HCT116 (cell line): ENCODE results near the gene IGFL4. TPM values are rescaled to one million over a fixed set of nuclear protein-coding genes. Genes with fewer than 3 reads are reported as not detected.

ENCODE experiments used
- ATAC-seq: fragments of 200-7000 bp; cut with Tn5 transposase; 2 replicates; pipeline ENCODE4 v1.9.1; 2020; ENCODE audit warnings: mild to moderate bottlenecking, moderate library complexity
- BruUV-seq: library from RNA; stranded (reverse); fragments of 400-500 nt; replicated peaks from 2 replicates; lab custom pipeline; 2021; lab: Mats Ljungman, UMichigan
- CTCF ChIA-PET: fragments of 300-600 bp; sonication (Branson Sonifier 250); formaldehyde crosslinking; loops from one replicate; lab custom pipeline; 2021; ENCODE audit warnings: antibody characterized with exemption; lab: Charles Lee
- POLR2A ChIA-PET: fragments of 300-600, 350-600 bp; sonication (Branson Sonifier 250); formaldehyde crosslinking; loops from one replicate; lab custom pipeline; 2021; ENCODE audit warnings: antibody characterized with exemption; lab: Charles Lee
- RAD21 ChIA-PET, 2 experiments: fragments of 300-600 bp; sonication (Branson Sonifier 250); formaldehyde crosslinking; loops; one replicate each; lab custom pipeline; 2023; ENCODE audit warnings: low total read pairs in 2 of 2; ENCODE audit not compliant: uncharacterized antibody in 2 of 2, unreplicated experiment in 2 of 2, low non-redundant PET in 1 of 2; lab: Charles Lee
- DNase-seq: peaks from one replicate; pipeline ENCODE4 v3.0.0-alpha.2; 2010; ENCODE audit warnings: low read depth, low spot score
- H2AFZ ChIP-seq: fragments of 200-600 bp; shearing (Covaris generic), sonication (generic); 2 replicates; pipeline ENCODE4 v1.6.1; 2017; ENCODE audit warnings: low read depth, mixed run types, mixed read lengths, antibody characterized with exemption, low read length; ENCODE audit not compliant: poor library complexity, severe bottlenecking
- H3K27ac ChIP-seq: 2 replicates; pipeline ENCODE4 v1.5.1; 2012; ENCODE audit warnings: low read depth, low read length
- H3K27me3 ChIP-seq: fragments of 200-600 bp; sonication (generic); 2 replicates; pipeline ENCODE4 v1.6.1; 2016; ENCODE audit warnings: mixed run types, low read length, mixed read lengths; ENCODE audit not compliant: insufficient read depth
- H3K36me3 ChIP-seq, 2 experiments: fragments of 200-500 bp in 1 of 2; fragments of 200-600 bp in 1 of 2; sonication (Bioruptor generic) in 1 of 2; sonication (generic) in 1 of 2; 2 replicates each; pipeline versions ENCODE4 v1.5.1 to v1.6.1; 2014 to 2016; ENCODE audit warnings: low read length in 2 of 2, inconsistent platforms in 1 of 2, mixed read lengths in 1 of 2, mixed run types in 1 of 2; ENCODE audit not compliant: insufficient read depth in 2 of 2, control insufficient read depth in 1 of 2
- H3K4me1 ChIP-seq, 2 experiments: fragments of 200-600 bp in 1 of 2; sonication (generic) in 1 of 2; 2 replicates each; pipeline versions ENCODE4 v1.5.1 to v1.6.1; 2012 to 2017; ENCODE audit warnings: low read length in 2 of 2, inconsistent platforms in 1 of 2, mild to moderate bottlenecking in 1 of 2, mixed read lengths in 1 of 2, mixed run types in 1 of 2, moderate library complexity in 1 of 2; ENCODE audit not compliant: insufficient read depth in 2 of 2, control insufficient read depth in 1 of 2
- H3K4me2 ChIP-seq: fragments of 200-600 bp; sonication (generic); 2 replicates; pipeline ENCODE4 v1.6.1; 2017; ENCODE audit warnings: mixed run types, low read length, mixed read lengths
- H3K4me3 ChIP-seq, 2 experiments: fragments of 200-600 bp in 1 of 2; sonication (generic) in 1 of 2; replicated peaks in 1 of 2; 2 replicates each; pipeline ENCODE4 v1.5.1; 2011 to 2016; ENCODE audit warnings: low read length in 2 of 2, control low read depth in 1 of 2, low read depth in 1 of 2, mild to moderate bottlenecking in 1 of 2, mixed read lengths in 1 of 2, mixed run types in 1 of 2
- H3K79me2 ChIP-seq: fragments of 200-600 bp; sonication (generic); 2 replicates; pipeline ENCODE4 v1.6.1; 2017; ENCODE audit warnings: mild to moderate bottlenecking, mixed run types, low read length, moderate library complexity, mixed read lengths; ENCODE audit not compliant: insufficient read depth
- H3K9ac ChIP-seq: fragments of 200-600 bp; sonication (generic); 2 replicates; pipeline ENCODE4 v1.6.1; 2016; ENCODE audit warnings: low read length, mixed read lengths
- H3K9me2 ChIP-seq: fragments of 200-600 bp; sonication (generic), shearing (Covaris generic); 2 replicates; pipeline ENCODE4 v1.6.1; 2017; ENCODE audit warnings: mixed run types, mild to moderate bottlenecking, moderate library complexity; ENCODE audit not compliant: insufficient read depth
- H3K9me3 ChIP-seq, 2 experiments: fragments of 200-500 bp in 1 of 2; fragments of 200-600 bp in 1 of 2; sonication (Bioruptor generic) in 1 of 2; sonication (generic) in 1 of 2; 2 replicates each; pipeline ENCODE4 v1.6.1; 2014 to 2017; ENCODE audit warnings: low read length in 2 of 2, mixed read lengths in 2 of 2, inconsistent platforms in 1 of 2, low read depth in 1 of 2, mild to moderate bottlenecking in 1 of 2, mixed run types in 1 of 2, moderate library complexity in 1 of 2; ENCODE audit not compliant: control insufficient read depth in 1 of 2, insufficient read depth in 1 of 2
- H4K20me1 ChIP-seq: fragments of 200-600 bp; sonication (generic), shearing (Covaris generic); 2 replicates; pipeline ENCODE4 v1.6.1; 2017; ENCODE audit warnings: mixed run types, mild to moderate bottlenecking, moderate library complexity; ENCODE audit not compliant: insufficient read depth
- CBX3 ChIP-seq: IDR thresholded peaks from 2 replicates; pipeline ENCODE4 v1.6.1; 2012; ENCODE audit warnings: low read depth
- CEBPB ChIP-seq: IDR thresholded peaks from 2 replicates; pipeline ENCODE4 v1.6.1; 2012; ENCODE audit warnings: low read depth
- EGR1 ChIP-seq: IDR thresholded peaks from 2 replicates; pipeline ENCODE4 v1.6.1; 2012; ENCODE audit warnings: low read depth
- EZH2 ChIP-seq: fragments of 200-600 bp; sonication (generic); IDR thresholded peaks from 2 replicates; pipeline ENCODE4 v1.6.1; 2017; ENCODE audit warnings: antibody characterized with exemption, mixed run types
- EZH2phosphoT487 ChIP-seq: fragments of 200-600 bp; IDR thresholded peaks from 2 replicates; pipeline ENCODE4 v1.6.1; 2018; ENCODE audit warnings: antibody characterized with exemption, borderline replicate concordance
- FOSL1 ChIP-seq: IDR thresholded peaks from 2 replicates; pipeline ENCODE4 v1.6.1; 2012; ENCODE audit warnings: low read depth
- JUND ChIP-seq: IDR thresholded peaks from 2 replicates; pipeline ENCODE4 v1.6.1; 2012
- POLR2A ChIP-seq: IDR thresholded peaks from 2 replicates; pipeline ENCODE4 v1.7.0; 2011; ENCODE audit warnings: borderline replicate concordance; ENCODE audit not compliant: insufficient read depth, insufficient read length; ENCODE audit errors: extremely low read depth
- SP1 ChIP-seq: IDR thresholded peaks from 2 replicates; pipeline ENCODE4 v1.6.1; 2012; ENCODE audit warnings: low read depth
- YY1 ChIP-seq: IDR thresholded peaks from 2 replicates; pipeline ENCODE4 v1.6.1; 2011; ENCODE audit warnings: low read length, low read depth, moderate library complexity, mild to moderate bottlenecking; ENCODE audit not compliant: insufficient replicate concordance; ENCODE audit errors: extremely low read depth
- ZBTB33 ChIP-seq: IDR thresholded peaks from 2 replicates; pipeline ENCODE4 v1.6.1; 2011; ENCODE audit warnings: mild to moderate bottlenecking, low read length, moderate library complexity; ENCODE audit not compliant: insufficient replicate concordance; ENCODE audit errors: extremely low read depth
- intact Hi-C: fragments of 100-400 bp; cut with micrococcal nuclease; formaldehyde crosslinking; loops from 2 replicates; pipeline ENCODE4 v1.10.0; 2022
- total RNA-seq: library from RNA; stranded (reverse); gene quantifications from one replicate; pipeline ENCODE4 v1.2.1, GENCODE V29; 2021; ENCODE audit not compliant: unreplicated experiment

The IGFL4 gene
- total RNA-seq, 1 experiment from 2014 or later, result not detected

DNA sequence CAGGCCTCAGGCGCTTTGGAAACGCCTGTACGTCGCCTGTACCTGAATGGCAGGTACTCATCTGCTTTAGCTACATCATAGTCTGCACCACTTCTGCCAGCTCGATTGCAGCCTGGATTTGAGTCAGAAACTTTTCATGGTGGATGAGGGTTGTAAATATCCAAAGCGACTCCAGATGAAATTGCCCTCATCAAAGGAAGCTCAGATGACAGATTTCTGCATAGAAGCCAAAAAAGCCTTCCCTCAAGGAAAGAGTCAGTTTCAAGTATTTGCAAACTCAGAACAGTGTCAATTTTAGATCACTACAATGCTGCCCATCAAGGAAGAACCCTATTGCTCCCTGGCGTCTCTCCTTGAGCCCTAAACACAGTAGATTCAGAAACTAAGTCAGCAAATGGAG lies 38.8 kb upstream of the IGFL4 start:
- Histone ChIP-seq H3K27ac (no peak overlapping the region), H3K9me3 (no peaks in the 10 kb centered on the region), H3K79me2 (no peaks in the 10 kb centered on the region), H3K9ac (no peak overlapping the region), H4K20me1 (no peaks in the 10 kb centered on the region), H3K27me3 (peaks cover 50% of the 10 kb centered on the region), H2AFZ (no peak overlapping the region), H3K36me3 (no peaks in the 10 kb centered on the region), H3K4me3 (no peak overlapping the region), H3K4me2 (no peak overlapping the region), H3K4me1 (peaks cover 8 to 15% of the 10 kb centered on the region in 2 experiments; a peak in 2 of 4 replicates), H3K9me2 (no peaks in the 10 kb centered on the region)
- ChIA-PET CTCF (interaction anchor here (0.5 to 7.7 kb wide), 7 partner anchors 9 to 434 kb away, joined by 3 to 305 read pairs (median 4); no protein-coding TSS in a partner anchor), RAD21 (interaction anchor here (0.6 to 1.7 kb wide), 4 partner anchors 109 to 306 kb away, joined by 3 to 12 read pairs (median 3); no protein-coding TSS in a partner anchor), POLR2A (no interaction called here)
- no peak for TF ChIP-seq YY1
- TF ChIP-seq FOSL1, result no peak
- TF ChIP-seq JUND, result no peak
- no peak for TF ChIP-seq CBX3
- no peak for TF ChIP-seq CEBPB
- TF ChIP-seq ZBTB33, result no peak
- TF ChIP-seq EZH2phosphoT487, result no peak
- no peak for TF ChIP-seq SP1
- TF ChIP-seq EZH2, result no peak
- no peak for TF ChIP-seq POLR2A
- no peak for TF ChIP-seq EGR1
- BruUV-seq, result no TSS peak
- no peak for ATAC-seq
- intact Hi-C loops, result no loop called here
- no peak for DNase-seq
